Measurements from ENCODE around the gene LCE1C. TPM values are rescaled to one million over a fixed set of nuclear protein-coding genes. Genes with fewer than 3 reads are reported as not detected.
A peak's percentile ranks its signal among the peaks of the same experiment; 100 is the strongest.

Gene LCE1C
- total and polyA plus RNA-seq, 4 donors, result not detected

GRCh38 chr1:152801333-152801732 lies 5.1 kb downstream of the LCE1C start:
- WGBS (ENCODE audit: insufficient coverage), result 100% methylated on average over 1 of the region's 1 CpG
- Histone ChIP-seq H3K9me3 (ENCODE audit: control insufficient read depth, insufficient read depth, low read length) (no peaks in the 10 kb centered on the region), H3K27me3 (ENCODE audit: control insufficient read depth, insufficient read depth, low read length) (no peaks in the 10 kb centered on the region), H3K4me1 (ENCODE audit: control insufficient read depth, insufficient read depth, low read length) (peaks cover 9% of the 10 kb centered on the region), H3K27ac (ENCODE audit: low read depth, low read length) (no peak overlapping the region), H3K4me3 (ENCODE audit: low read depth, low read length) (no peak overlapping the region), H3K36me3 (ENCODE audit: control insufficient read depth, insufficient read depth, low read length) (no peaks in the 10 kb centered on the region)
- DNase-seq (ENCODE audit: low read depth in 4 of 6, low spot score in 6 of 6), result no peak

- Histone ChIP-seq H3K4me1 (ENCODE audit: control insufficient read depth, insufficient read depth, low read length) (peaks cover 10% of the 10 kb centered on the region), H3K9me3 (ENCODE audit: control insufficient read depth, insufficient read depth, low read length) (no peaks in the 10 kb centered on the region), H3K36me3 (ENCODE audit: control insufficient read depth, insufficient read depth, low read length) (no peaks in the 10 kb centered on the region), H3K27me3 (ENCODE audit: control insufficient read depth, insufficient read depth, low read length) (no peaks in the 10 kb centered on the region), H3K27ac (ENCODE audit: low read depth, low read length) (no peak within 1 kb of the TSS), H3K4me3 (ENCODE audit: low read depth, low read length) (no peak within 1 kb of the TSS)
- WGBS (ENCODE audit: insufficient coverage), result 60% methylated on average over 1 of the region's 3 CpGs
- DNase-seq (ENCODE audit: low read depth in 4 of 6, low spot score in 6 of 6), result no peak
These were observed 10.0 kb downstream of the LCE1C start, which contains the start of gene LCE1D for GRCh38 chr1:152796421-152796820. Gene LCE1D, plus strand, starts transcription at chr1:152796721. Its CDS starts 1,074 bp downstream, at chr1:152797795.

DNA sequence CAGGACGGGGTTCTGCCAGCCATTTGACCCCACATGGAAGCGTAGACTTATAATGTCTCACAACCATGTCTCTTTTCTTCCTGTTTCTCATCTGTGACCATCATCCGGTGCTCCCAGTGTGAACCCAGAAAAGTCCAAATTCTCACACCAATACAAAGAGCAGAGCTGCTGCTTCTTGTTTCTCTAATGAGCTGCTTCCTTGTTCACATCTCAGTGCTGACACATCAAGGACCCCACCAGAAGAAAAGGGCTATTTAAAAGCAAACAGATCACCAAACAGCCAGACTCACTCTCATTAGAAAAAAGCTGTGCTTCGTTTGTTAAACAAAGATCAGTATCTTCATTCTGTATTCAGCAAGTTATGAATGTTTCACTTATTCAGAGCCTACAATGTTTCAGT lies 10.8 kb downstream of the LCE1C start:
- Histone ChIP-seq H3K4me1 (ENCODE audit: control insufficient read depth, insufficient read depth, low read length) (peaks cover 10% of the 10 kb centered on the region), H3K9me3 (ENCODE audit: control insufficient read depth, insufficient read depth, low read length) (no peaks in the 10 kb centered on the region), H3K27me3 (ENCODE audit: control insufficient read depth, insufficient read depth, low read length) (no peaks in the 10 kb centered on the region), H3K36me3 (ENCODE audit: control insufficient read depth, insufficient read depth, low read length) (no peaks in the 10 kb centered on the region), H3K4me3 (ENCODE audit: low read depth, low read length) (no peak overlapping the region), H3K27ac (ENCODE audit: low read depth, low read length) (no peak overlapping the region)
- WGBS (ENCODE audit: insufficient coverage), result 14% methylated on average over 4 of the region's 4 CpGs
- peak in 4 of 6 donors; percentile 7 to 80 (median 25) for DNase-seq (ENCODE audit: low read depth in 4 of 6, low spot score in 6 of 6)

- Histone ChIP-seq H3K9me3 (ENCODE audit: control insufficient read depth, insufficient read depth, low read length) (no peaks in the 10 kb centered on the region), H3K36me3 (ENCODE audit: control insufficient read depth, insufficient read depth, low read length) (no peaks in the 10 kb centered on the region), H3K27me3 (ENCODE audit: control insufficient read depth, insufficient read depth, low read length) (no peaks in the 10 kb centered on the region), H3K4me3 (ENCODE audit: low read depth, low read length) (no peak within 1 kb of the TSS), H3K27ac (ENCODE audit: low read depth, low read length) (no peak within 1 kb of the TSS), H3K4me1 (ENCODE audit: control insufficient read depth, insufficient read depth, low read length) (peaks cover 4% of the 10 kb centered on the region)
- WGBS (ENCODE audit: insufficient coverage), result 32% methylated on average over 2 of the region's 2 CpGs
- no peak for DNase-seq (ENCODE audit: low read depth in 4 of 6, low spot score in 6 of 6)
These were observed 20.4 kb downstream of the LCE1C start, which contains the start of gene LCE1E for GRCh38 chr1:152786077-152786476. Gene LCE1E, plus strand, starts transcription at chr1:152786257. Its CDS starts 1,043 bp downstream, at chr1:152787300.

DNA sequence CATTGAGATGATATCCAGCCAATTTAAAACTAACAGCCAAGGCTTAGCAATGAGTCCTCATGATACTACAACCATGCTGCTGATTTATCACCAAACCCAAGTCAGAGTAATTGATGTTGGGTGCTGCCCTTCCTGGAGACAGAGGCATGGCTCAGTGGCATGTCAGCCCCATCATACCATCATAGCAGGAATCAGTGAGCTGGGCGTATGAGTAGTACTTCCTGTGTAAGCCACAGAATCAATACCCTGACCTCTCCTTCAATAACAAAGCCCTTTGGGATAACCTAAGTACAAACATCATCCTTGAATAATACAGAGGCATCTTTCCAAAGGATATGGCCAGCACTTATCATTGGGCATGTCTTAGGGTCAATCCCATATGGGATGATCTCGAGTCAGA lies 23.4 kb downstream of the LCE1C start:
- H3K4me1 ChIP-seq (ENCODE audit: control insufficient read depth, insufficient read depth, low read length), result peaks cover 4% of the 10 kb centered on the region
- H3K9me3 ChIP-seq (ENCODE audit: control insufficient read depth, insufficient read depth, low read length), result no peaks in the 10 kb centered on the region
- H3K27ac ChIP-seq (ENCODE audit: low read depth, low read length), result no peak overlapping the region
- H3K4me3 ChIP-seq (ENCODE audit: low read depth, low read length), result no peak overlapping the region
- WGBS (ENCODE audit: insufficient coverage), result 86% methylated on average over 1 of the region's 2 CpGs
- no peaks in the 10 kb centered on the region for H3K36me3 ChIP-seq (ENCODE audit: control insufficient read depth, insufficient read depth, low read length)
- H3K27me3 ChIP-seq (ENCODE audit: control insufficient read depth, insufficient read depth, low read length), result no peaks in the 10 kb centered on the region
- DNase-seq (ENCODE audit: low read depth in 4 of 6, low spot score in 6 of 6), result no peak

DNA sequence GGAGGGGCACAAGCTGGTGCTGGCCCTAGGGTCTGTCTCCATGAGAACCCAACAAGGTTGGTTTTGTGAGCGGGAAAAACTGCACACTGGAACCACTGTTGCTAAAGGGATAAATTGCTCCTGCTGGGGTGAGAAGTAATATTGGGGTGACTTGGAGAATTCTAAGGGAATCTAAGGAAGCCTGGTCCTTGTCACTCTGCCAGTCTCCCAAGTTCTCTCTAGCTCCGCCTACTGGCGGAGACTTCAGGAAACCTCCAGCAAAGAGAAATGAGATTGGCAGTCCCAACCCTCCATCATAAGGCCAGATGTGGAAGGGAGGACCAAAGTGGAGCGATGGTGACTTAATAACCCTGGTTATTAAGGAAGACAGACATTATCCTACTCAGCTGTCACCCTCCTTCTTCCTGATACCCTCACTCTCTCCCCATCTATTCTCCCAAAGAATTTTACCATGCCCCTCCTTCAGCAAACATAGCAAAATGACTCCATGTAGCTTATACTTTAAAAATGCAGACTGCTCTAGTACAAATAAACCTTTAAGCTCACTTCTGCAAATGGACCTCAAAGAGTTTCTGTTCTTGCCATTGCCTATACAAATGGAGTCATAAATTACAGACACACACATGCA lies 28.8 kb downstream of the LCE1C start:
- no peak overlapping the region for H3K4me3 ChIP-seq (ENCODE audit: low read depth, low read length)
- H3K9me3 ChIP-seq (ENCODE audit: control insufficient read depth, insufficient read depth, low read length), result no peaks in the 10 kb centered on the region
- H3K36me3 ChIP-seq (ENCODE audit: control insufficient read depth, insufficient read depth, low read length), result no peaks in the 10 kb centered on the region
- H3K4me1 ChIP-seq (ENCODE audit: control insufficient read depth, insufficient read depth, low read length), result no peaks in the 10 kb centered on the region
- 90% methylated on average over 1 of the region's 4 CpGs for WGBS (ENCODE audit: insufficient coverage)
- no peak for DNase-seq (ENCODE audit: low read depth in 4 of 6, low spot score in 6 of 6)
- H3K27ac ChIP-seq (ENCODE audit: low read depth, low read length), result no peak overlapping the region
- H3K27me3 ChIP-seq (ENCODE audit: control insufficient read depth, insufficient read depth, low read length), result no peaks in the 10 kb centered on the region

DNA sequence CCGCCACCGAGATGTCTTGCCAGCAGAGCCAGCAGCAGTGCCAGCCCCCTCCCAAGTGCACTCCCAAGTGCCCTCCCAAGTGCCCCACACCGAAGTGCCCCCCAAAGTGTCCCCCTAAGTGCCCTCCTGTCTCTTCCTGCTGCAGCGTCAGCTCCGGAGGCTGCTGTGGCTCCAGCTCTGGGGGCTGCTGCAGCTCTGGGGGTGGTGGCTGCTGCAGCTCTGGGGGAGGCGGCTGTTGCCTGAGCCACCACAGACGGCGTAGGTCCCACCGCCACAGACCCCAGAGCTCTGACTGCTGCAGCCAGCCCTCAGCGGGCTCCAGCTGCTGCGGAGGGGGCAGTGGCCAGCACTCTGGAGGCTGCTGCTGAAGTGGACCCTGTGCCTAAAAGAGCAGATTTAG lies 30.1 kb downstream of the LCE1C start:
- H3K4me3 ChIP-seq (ENCODE audit: low read depth, low read length), result no peak overlapping the region
- no peaks in the 10 kb centered on the region for H3K27me3 ChIP-seq (ENCODE audit: control insufficient read depth, insufficient read depth, low read length)
- DNase-seq (ENCODE audit: low read depth in 4 of 6, low spot score in 6 of 6), result no peak
- H3K27ac ChIP-seq (ENCODE audit: low read depth, low read length), result no peak overlapping the region
- H3K9me3 ChIP-seq (ENCODE audit: control insufficient read depth, insufficient read depth, low read length), result no peaks in the 10 kb centered on the region
- no peaks in the 10 kb centered on the region for H3K36me3 ChIP-seq (ENCODE audit: control insufficient read depth, insufficient read depth, low read length)
- no peaks in the 10 kb centered on the region for H3K4me1 ChIP-seq (ENCODE audit: control insufficient read depth, insufficient read depth, low read length)
- 90% methylated on average over 11 of the region's 11 CpGs for WGBS (ENCODE audit: insufficient coverage)

DNA sequence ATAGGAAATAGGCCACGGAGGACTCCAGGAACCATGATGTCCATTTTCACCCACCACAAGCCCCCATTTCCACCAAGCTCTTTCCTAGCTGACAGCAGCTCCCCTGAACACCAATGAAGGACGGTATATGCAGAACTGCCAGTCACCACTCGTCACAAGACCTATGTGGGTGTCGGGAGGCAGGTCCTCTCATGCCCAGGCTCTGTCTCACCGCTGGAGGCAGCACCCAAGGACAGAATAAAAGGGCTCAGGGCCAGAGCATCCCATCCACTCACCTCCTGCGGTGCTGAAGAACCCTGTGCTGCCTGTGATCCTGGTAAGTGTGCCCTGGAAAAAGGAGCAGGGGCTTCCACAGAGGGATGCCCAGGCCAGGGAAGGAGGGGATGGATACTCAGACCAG lies 31.6 kb downstream of the LCE1C start, which contains the start of gene LCE1F:
Gene LCE1F, plus strand, starts transcription at position 266 of the 400 bp plus-strand sequence. CDS start 1,232 bp downstream, outside the sequence.
- Histone ChIP-seq H3K27me3 (ENCODE audit: control insufficient read depth, insufficient read depth, low read length) (no peaks in the 10 kb centered on the region), H3K36me3 (ENCODE audit: control insufficient read depth, insufficient read depth, low read length) (no peaks in the 10 kb centered on the region), H3K4me3 (ENCODE audit: low read depth, low read length) (no peak within 1 kb of the TSS), H3K9me3 (ENCODE audit: control insufficient read depth, insufficient read depth, low read length) (no peaks in the 10 kb centered on the region), H3K27ac (ENCODE audit: low read depth, low read length) (no peak within 1 kb of the TSS), H3K4me1 (ENCODE audit: control insufficient read depth, insufficient read depth, low read length) (no peaks in the 10 kb centered on the region)
- DNase-seq (ENCODE audit: low read depth in 4 of 6, low spot score in 6 of 6), result no peak
- WGBS (ENCODE audit: insufficient coverage), result 75% methylated on average over 6 of the region's 6 CpGs

DNA sequence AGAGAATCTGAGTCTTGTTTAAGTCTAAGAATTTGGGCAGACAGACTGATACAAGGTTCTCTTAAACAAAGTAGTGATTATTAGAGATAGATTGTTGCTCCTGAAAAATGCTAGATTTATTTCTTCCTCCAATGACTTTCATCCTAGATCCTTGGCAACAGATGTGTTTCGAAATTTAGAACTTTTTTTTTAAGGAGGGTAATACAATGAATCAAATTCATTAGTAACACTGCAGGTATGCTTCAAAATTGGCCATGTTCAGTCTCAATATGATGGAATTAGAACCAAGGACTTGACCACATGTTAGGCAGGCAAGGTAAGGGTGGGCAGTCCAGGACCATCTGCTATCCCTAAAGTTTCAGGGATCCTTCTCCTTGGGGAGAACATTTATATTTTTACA lies 36.0 kb downstream of the LCE1C start:
- no peak for DNase-seq (ENCODE audit: low read depth in 4 of 6, low spot score in 6 of 6)

GRCh38 chr1:152768847-152769533 lies 37.5 kb downstream of the LCE1C start:
- 62% methylated on average over 5 of the region's 8 CpGs for WGBS (ENCODE audit: insufficient coverage)
- no peak for DNase-seq (ENCODE audit: low read depth in 4 of 6, low spot score in 6 of 6)
- Histone ChIP-seq H3K27ac (ENCODE audit: low read depth, low read length) (no peak overlapping the region), H3K4me1 (ENCODE audit: control insufficient read depth, insufficient read depth, low read length) (no peaks in the 10 kb centered on the region), H3K36me3 (ENCODE audit: control insufficient read depth, insufficient read depth, low read length) (no peaks in the 10 kb centered on the region), H3K4me3 (ENCODE audit: low read depth, low read length) (no peak overlapping the region), H3K9me3 (ENCODE audit: control insufficient read depth, insufficient read depth, low read length) (no peaks in the 10 kb centered on the region), H3K27me3 (ENCODE audit: control insufficient read depth, insufficient read depth, low read length) (no peaks in the 10 kb centered on the region)

More for the DNA sequence above, 36.0 kb downstream of the LCE1C start:
- H3K4me1 ChIP-seq (ENCODE audit: control insufficient read depth, insufficient read depth, low read length), result no peaks in the 10 kb centered on the region
- H3K27ac ChIP-seq (ENCODE audit: low read depth, low read length), result no peak overlapping the region
- no peaks in the 10 kb centered on the region for H3K9me3 ChIP-seq (ENCODE audit: control insufficient read depth, insufficient read depth, low read length)
- no peaks in the 10 kb centered on the region for H3K27me3 ChIP-seq (ENCODE audit: control insufficient read depth, insufficient read depth, low read length)
- H3K36me3 ChIP-seq (ENCODE audit: control insufficient read depth, insufficient read depth, low read length), result no peaks in the 10 kb centered on the region
- H3K4me3 ChIP-seq (ENCODE audit: low read depth, low read length), result no peak overlapping the region
- no CpG with 5 or more reads among the region's 1 CpG for WGBS (ENCODE audit: insufficient coverage)
